NT2/D1 (cell line): ENCODE data around the gene KITLG.

Experiments used
- DNase-seq: peaks from one replicate; pipeline ENCODE4 v3.0.0-alpha.2; 2011; ENCODE audit warnings: low read depth, low spot score
- H3K27me3 ChIP-seq: 2 replicates; pipeline ENCODE4 v1.6.0; 2011; ENCODE audit warnings: mild to moderate bottlenecking; ENCODE audit not compliant: insufficient read length, insufficient read depth
- H3K36me3 ChIP-seq: 2 replicates; pipeline ENCODE4 v1.6.1; 2011; ENCODE audit warnings: mild to moderate bottlenecking, low read length, mixed read lengths; ENCODE audit not compliant: insufficient read depth, insufficient read length
- H3K4me1 ChIP-seq: 2 replicates; pipeline ENCODE4 v1.5.1; 2011; ENCODE audit not compliant: insufficient read depth, insufficient read length
- H3K4me3 ChIP-seq: 2 replicates; pipeline ENCODE4 v1.5.1; 2011; ENCODE audit warnings: low read depth; ENCODE audit not compliant: insufficient read length
- H3K9ac ChIP-seq: 2 replicates; pipeline ENCODE4 v1.6.0; 2011; ENCODE audit warnings: low read depth; ENCODE audit not compliant: insufficient read length
- H3K9me3 ChIP-seq: 2 replicates; pipeline ENCODE4 v1.5.1; 2011; ENCODE audit warnings: mild to moderate bottlenecking, low read length; ENCODE audit not compliant: insufficient read depth
- SUZ12 ChIP-seq: IDR thresholded peaks from 2 replicates; pipeline ENCODE4 v1.6.1; 2011; ENCODE audit not compliant: insufficient read length, insufficient read depth; ENCODE audit errors: extremely low read depth
- YY1 ChIP-seq: IDR thresholded peaks from 2 replicates; pipeline ENCODE4 v1.6.1; 2011; ENCODE audit not compliant: insufficient read length, insufficient read depth
- ZNF274 ChIP-seq: IDR thresholded peaks from 2 replicates; pipeline ENCODE4 v1.6.1; 2011; ENCODE audit warnings: mild to moderate bottlenecking, low read depth, low read length

Gene KITLG

DNA sequence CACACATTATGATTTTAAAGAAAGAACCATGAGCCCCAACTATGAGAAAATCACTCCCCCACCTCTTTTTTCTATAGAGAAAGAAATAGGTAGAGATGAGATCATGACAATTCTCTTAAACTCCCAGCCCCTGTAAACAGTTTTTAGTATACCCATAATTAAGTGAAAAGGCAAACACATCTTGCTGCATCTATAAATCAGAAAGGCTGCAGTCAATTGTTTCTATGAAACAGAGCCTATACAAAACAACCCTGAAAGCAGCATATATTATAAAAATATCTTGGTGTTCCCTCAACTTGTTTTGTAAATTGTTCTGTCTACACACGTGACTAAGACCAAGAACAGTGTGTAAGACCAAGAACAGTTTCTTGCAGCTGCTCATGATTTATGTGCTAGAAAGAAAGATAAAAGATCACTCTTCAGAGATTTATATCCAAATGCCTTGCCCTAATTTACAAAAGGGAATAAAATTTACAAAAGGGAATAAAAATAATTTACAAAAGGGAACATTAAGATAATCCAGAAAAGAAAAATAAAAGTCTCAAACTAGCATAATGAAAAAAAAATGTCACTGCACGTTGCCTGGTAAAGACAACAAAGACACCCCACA lies 4.8 kb downstream of the KITLG start:
- H3K9me3 ChIP-seq, result no peaks in the 10 kb centered on the region
- DNase-seq, result no peak
- H3K4me1 ChIP-seq, result peaks cover 3% of the 10 kb centered on the region
- TF ChIP-seq ZNF274, result no peak
- TF ChIP-seq YY1, result no peak
- no peak for TF ChIP-seq SUZ12
- no peak overlapping the region for H3K4me3 ChIP-seq
- H3K36me3 ChIP-seq, result no peaks in the 10 kb centered on the region
- H3K27me3 ChIP-seq, result peaks cover 14% of the 10 kb centered on the region
- no peak overlapping the region for H3K9ac ChIP-seq

DNA sequence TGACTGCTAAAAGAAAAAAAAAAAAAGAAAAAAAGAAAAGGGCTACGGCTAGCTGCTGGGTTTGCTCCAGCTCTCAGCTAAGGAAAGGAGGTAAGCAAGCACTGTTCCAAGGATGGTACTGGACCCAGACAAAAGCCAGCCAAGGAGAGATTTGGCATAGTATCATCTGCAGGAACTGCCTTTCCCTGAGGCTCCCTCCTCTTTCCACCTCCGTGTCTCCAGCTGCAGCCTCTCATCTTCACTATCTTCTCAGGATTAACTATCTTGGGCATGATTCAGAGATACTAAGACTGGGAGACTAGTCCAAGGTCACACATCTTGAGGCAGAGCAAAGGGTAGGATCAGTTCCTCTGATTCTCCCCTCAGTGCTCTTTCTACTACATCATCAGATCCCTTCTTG lies 6.0 kb downstream of the KITLG start:
- Histone ChIP-seq H3K9me3 (no peaks in the 10 kb centered on the region), H3K9ac (no peak overlapping the region), H3K27me3 (peaks cover 13% of the 10 kb centered on the region), H3K4me3 (no peak overlapping the region), H3K4me1 (peaks cover 3% of the 10 kb centered on the region), H3K36me3 (no peaks in the 10 kb centered on the region)
- TF ChIP-seq YY1, result no peak
- no peak for TF ChIP-seq SUZ12
- TF ChIP-seq ZNF274, result no peak
- DNase-seq, result no peak

DNA sequence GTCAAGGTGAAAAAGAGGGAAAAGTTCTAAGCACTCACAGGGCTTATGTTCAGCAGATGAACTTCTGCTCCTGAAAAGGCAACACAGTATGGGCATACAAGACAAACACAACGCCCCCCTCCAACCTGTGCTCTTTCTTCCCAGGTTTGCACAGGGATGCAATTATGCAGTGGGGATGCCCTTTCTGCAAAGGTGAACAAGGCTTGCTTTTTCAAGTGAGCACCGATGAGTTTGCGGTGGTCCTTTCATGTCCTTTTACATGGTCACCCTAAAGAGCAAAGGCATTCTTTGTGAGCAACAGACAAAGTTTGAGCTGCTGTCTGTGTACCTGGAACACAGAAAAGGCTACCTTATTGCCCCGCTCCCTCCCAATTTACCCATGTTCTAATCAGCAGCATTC lies 6.7 kb downstream of the KITLG start:
- no peak for TF ChIP-seq SUZ12
- TF ChIP-seq ZNF274, result no peak
- TF ChIP-seq YY1, result no peak
- H3K27me3 ChIP-seq, result peaks cover 7% of the 10 kb centered on the region
- no peak for DNase-seq
- H3K4me1 ChIP-seq, result peaks cover 3% of the 10 kb centered on the region
- no peak overlapping the region for H3K4me3 ChIP-seq
- no peak overlapping the region for H3K9ac ChIP-seq
- no peaks in the 10 kb centered on the region for H3K9me3 ChIP-seq
- H3K36me3 ChIP-seq, result no peaks in the 10 kb centered on the region

DNA sequence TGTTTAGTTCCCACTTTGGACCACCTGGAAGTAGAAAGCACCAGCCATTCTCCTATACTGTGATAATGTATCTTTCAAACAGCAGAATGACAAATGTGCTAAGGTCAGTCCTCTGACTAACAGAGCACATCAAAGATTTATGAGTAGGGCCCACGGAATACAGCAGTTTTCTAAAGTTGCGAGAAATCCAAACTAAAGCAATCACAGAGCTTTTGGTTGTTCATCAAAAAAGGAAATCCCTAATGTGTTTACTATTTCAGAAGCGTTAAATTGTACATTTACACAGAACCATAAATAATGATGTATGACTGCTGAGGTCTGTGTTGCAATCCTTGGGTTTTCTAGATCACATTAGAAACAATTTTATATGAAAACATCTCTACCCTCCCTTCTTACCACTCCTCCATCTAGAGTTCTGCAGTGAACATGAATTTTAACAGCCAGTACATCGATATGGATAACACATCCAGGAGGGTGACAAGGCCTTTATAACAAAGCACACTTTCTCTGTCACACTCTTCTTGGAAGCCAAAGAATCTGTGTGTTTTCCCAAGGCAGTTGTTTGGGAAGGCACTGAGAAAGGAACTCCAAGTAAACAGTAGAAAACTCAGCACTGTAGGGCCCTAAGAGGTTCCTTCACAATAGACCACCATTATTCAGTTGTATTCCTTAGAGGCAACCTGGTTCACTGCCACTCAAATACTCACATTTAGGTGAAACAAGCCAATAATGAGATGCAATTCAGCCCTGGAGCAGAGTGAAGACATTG lies 7.3 kb downstream of the KITLG start:
- Histone ChIP-seq H3K27me3 (peaks cover 2% of the 10 kb centered on the region), H3K9me3 (no peaks in the 10 kb centered on the region), H3K9ac (no peak overlapping the region), H3K4me1 (no peaks in the 10 kb centered on the region), H3K36me3 (no peaks in the 10 kb centered on the region), H3K4me3 (no peak overlapping the region)
- DNase-seq, result no peak
- TF ChIP-seq YY1 (no peak), ZNF274 (no peak), SUZ12 (no peak)

DNA sequence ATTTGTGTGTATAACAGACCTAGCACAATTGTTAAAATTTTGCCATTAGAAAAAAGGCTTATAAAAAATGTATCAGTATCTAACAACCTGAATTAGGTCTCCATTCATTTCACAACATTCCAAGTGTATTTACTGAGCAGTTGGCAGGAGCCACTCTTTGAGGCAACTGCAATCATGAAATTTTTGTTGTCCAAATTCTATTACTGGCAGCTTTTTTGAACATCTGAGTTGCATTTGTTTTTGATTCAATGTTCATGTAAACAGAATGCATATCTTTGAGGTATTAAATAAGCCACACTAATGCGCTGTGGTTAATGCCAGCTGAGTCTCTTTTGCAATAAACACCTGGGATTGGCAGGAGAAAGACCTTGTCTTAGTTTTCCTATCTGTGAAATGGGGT lies 8.7 kb downstream of the KITLG start:
- H3K27me3 ChIP-seq, result no peaks in the 10 kb centered on the region
- TF ChIP-seq SUZ12, result no peak
- no peak for TF ChIP-seq YY1
- TF ChIP-seq ZNF274, result no peak
- DNase-seq, result no peak
- no peak overlapping the region for H3K4me3 ChIP-seq
- no peak overlapping the region for H3K9ac ChIP-seq
- H3K36me3 ChIP-seq, result no peaks in the 10 kb centered on the region
- no peaks in the 10 kb centered on the region for H3K9me3 ChIP-seq
- H3K4me1 ChIP-seq, result no peaks in the 10 kb centered on the region

DNA sequence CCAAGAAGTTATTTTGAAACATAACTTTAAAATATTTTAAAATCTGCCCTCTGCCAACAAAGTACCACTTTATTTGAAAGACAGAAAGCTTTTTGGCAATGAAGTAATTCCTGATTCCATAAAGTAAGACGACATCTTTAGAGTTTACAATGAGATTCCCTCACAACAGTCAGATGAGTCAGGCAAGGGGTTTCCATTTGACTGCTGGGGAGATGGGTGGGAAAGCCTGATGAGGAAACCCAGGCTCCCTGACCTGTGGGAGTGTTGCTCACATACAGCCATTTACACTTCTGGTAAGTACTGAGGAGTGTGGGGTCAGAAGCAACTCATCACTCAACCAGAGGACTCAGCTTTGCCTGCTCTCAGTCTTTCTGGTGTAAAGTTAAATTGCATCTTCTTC lies 10.2 kb downstream of the KITLG start:
- no peak overlapping the region for H3K9ac ChIP-seq
- no peak overlapping the region for H3K4me3 ChIP-seq
- no peaks in the 10 kb centered on the region for H3K36me3 ChIP-seq
- no peaks in the 10 kb centered on the region for H3K4me1 ChIP-seq
- TF ChIP-seq YY1 (no peak), ZNF274 (no peak), SUZ12 (no peak)
- H3K27me3 ChIP-seq, result no peaks in the 10 kb centered on the region
- no peaks in the 10 kb centered on the region for H3K9me3 ChIP-seq
- no peak for DNase-seq

DNA sequence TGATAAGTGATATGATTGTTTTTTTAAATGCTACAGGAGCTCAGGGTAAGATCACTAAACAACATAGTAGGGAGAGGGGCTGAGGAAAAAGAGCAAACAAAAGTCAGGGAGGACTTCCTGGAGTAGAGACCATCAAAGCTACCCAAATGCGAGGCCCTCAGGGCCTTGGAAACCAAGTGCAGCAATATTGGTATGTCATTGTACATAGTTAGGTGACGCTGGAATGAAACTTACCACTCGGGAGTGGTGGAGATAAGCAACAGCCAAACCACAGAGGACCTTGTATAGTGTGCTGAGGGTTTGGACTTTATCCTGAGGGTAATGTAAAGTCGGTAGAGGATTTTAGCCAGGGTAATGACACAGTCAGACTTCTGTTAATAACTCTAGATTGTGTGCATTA lies 13.8 kb downstream of the KITLG start:
- Histone ChIP-seq H3K4me3 (no peak overlapping the region), H3K27me3 (no peaks in the 10 kb centered on the region), H3K4me1 (no peaks in the 10 kb centered on the region), H3K36me3 (no peaks in the 10 kb centered on the region), H3K9me3 (no peaks in the 10 kb centered on the region), H3K9ac (no peak overlapping the region)
- no peak for DNase-seq
- no peak for TF ChIP-seq ZNF274
- TF ChIP-seq YY1, result no peak
- TF ChIP-seq SUZ12, result no peak
